Measurements from ENCODE around the gene PLD2.
"Not testable (repeated sequence)": the region's sequence is repeated elsewhere in the genome, so short reads cannot be mapped to it uniquely, and the experiment has no call there.

PLD2 gene

DNA sequence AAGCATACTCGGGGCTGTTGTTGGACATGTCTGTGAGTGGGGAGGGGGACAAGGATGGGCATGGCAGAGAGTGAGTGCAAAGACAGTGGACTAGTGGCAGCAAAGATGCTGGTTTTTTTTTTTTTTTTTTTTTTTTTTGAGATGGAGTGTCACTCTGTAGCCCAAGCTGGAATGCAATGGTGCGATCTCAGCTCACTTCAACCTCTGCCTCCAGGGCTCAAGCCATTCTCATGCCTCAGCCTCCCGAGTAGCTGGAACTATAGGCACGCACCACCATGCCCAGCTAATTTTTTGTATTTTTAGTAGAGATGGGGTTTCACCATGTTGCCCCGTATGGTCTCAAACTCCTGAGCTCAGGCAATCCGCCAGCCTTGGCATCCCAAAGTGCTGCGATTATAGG lies 50.4 kb downstream of the PLD2 start:
- not testable (repeated sequence) for DNase-seq (ENCODE audit: low spot score)

DNA sequence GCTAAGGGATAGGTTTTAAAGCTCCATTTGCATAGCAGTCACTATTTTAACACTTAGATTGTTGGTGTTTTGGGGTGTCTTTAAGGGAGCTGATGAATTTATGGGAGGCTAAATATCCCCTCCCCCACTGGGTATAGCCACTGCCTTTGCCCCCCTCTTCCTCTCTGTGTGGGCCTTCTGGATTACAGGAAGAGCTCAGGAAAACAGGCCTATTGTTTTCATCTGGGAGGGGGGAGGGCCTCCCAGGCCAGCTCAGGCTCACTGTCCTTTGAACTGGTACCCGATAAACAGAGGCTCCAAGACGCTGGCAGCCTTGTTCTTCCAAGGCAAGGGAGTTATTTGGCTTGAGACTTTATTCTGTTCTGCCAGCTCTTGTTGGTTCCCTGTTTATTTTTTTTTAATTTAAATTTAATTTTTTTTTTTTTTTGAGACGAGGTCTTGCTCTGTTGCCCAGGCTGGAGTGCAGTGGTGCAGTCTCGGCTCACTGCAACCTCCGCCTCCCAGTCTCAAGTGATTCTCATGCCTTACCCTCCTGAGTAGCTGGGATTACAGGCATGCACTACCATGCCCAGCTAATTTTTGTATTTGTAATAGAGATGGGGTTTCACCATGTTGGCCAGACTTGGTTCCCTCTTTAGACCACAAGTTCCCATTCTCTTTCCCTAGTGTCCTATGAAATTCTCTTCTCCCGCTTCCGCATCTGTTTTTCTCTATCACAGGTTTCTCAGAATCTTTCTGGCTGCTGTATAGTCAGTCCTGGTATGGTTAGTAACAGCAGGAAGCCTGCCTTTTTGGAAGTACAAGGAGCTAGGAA lies 51.3 kb downstream of the PLD2 start:
- no peak for DNase-seq (ENCODE audit: low spot score)

DNA sequence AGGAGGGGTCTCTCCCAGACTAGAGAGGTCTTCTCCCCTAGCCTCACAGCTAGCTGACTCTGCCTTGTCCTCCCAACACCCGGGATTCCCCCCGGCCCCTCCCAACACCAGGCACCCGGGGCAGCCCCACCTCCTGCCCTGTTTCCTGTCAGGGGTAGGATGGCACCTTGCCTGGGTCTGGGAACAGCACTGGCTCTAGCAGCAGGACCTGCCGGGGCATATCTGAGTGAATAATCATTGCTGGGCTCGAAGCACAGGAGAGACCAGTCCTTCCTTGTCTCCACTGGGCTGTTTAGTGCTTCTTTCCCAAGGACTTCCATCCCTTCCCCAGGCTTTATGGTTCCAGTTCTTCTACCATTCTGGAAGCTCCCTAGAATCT lies 51.9 kb downstream of the PLD2 start:
- DNase-seq (ENCODE audit: low spot score): no peak

DNA sequence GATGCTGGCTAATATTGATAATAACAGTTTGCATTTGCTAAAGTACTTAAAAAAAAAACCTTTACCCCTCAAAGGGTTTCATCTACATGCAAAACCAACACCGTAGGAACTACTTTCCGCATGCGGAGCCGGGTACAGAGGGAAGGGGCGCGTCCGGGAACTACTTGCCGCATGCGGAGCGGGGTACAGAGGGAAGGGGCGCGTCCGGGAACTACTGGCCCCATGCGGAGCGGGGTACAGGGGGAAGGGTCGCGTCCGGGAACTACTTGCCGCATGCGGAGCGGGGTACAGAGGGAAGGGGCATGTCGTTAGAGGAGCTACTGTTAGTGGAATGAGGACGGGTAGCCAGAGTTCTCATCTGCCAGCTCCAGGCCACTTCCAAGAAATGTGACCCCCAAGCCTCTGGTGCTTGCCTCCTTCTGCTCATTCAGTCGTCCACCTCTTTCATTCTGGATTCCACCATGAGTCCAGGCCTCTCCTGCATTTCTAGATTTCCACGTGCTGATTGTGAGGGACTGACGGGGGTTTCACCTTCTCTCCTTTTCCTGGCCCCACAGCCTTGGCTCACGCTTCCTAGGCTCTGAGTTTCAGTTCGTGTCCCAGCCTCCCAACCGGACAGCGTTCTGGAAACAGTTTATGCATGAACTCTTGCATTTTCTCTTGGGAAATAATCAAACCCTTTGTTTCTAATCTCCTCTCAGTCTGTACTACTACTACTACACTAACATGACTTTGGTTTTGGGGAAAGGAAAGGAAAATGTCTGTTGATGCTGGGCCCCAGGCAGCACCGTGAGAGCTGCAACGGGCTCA lies 53.1 kb downstream of the PLD2 start:
- no peak for DNase-seq (ENCODE audit: low spot score)

DNA sequence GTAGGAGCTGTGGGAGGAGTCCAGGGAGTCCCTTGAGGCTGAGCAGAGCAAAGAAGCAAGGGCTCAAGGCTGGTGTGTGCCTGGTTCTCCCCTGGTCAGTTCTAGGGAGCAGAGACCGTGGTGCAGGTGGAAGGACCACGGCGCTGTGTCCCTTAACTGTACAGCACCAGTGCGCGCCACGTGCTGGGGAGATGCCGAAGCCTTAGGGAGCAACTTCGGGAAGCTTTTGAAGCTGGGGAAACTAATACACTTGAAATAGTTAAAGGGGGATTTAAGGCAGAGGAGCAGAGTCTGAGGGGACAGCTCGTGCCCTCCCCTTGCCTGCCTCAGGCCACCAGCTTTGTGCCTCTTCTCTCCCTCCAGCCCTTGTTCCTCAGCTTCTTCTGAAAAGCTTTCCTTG lies 53.7 kb downstream of the PLD2 start:
- DNase-seq (ENCODE audit: low spot score): no peak

DNA sequence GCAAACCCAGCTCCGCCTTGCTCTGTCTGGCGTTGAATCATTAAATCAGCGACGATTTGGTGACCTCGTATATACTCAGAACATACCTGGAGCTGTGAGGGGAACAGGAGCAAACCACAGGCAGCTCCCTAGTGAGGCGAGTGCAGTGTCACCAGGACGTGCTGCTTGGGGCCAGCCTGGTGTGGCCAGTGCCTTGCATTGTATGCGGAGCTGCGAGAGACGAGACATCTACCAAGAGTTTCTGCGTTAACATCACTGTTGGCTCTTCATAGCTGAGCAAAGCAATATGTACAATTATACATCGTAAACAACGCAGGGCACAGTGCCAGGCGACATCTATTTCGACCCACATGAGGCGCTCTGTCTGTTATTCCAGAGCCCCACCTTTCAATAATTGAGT lies 54.1 kb downstream of the PLD2 start:
- DNase-seq (ENCODE audit: low spot score): no peak

DNA sequence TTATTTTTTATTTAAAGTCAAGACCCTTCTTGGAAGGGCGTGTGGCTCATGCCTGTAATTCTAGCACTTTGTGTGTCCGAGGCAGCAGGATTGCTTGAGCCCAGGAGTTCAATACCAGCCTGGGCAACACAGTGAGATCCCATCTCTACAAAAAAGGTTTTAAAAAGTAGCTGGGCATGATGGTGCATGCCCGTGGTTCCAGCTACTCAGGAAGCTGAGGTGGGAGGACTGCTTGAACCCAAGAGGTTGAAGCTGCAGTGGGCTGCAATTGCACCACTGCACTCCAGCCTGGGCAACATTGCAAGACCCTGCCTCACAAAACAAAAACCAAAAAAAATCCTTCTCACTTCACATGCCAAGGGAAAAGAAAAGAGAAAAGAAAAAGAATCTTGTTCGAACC lies 55.8 kb downstream of the PLD2 start:
- no peak for DNase-seq (ENCODE audit: low spot score)

DNA sequence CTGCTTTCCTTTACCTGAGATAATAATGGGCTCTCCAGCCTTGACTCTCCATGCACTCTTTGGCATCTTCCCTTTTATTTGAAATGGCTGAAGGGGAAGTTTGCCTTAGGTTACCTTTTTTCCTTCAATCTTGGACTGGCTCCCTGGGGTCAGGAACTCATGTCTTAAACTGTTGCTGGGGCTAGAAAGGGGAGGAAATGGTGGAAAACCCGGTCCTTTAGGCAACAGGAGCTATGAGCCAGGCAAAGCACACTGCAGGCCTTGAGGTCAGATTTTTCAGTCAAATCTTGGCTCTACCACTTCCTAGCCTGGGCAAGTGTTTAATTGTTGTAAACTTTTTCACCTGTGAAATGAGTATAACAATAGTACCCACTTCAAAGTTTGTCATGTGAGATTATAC lies 56.4 kb downstream of the PLD2 start:
- DNase-seq (ENCODE audit: low spot score): no peak

DNA sequence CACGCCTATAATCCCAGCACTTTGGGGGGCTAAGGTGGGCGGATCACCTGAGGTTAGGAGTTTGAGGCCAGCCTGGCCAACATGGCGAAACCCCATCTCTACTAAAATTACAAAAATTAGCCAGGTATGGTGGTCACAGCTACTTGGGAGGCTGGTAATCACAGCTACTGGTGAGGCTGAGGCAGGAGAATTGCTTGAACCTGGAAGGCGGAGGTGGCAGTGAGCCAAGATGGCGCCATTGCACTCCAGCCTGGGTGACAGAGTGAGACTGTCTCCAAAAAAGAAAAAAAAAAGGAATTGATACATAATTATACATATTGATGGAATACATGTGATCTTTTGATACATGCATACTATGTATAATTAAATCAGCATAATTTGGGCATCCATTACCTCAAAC lies 60.6 kb downstream of the PLD2 start:
- DNase-seq (ENCODE audit: low spot score): not testable (repeated sequence)

DNA sequence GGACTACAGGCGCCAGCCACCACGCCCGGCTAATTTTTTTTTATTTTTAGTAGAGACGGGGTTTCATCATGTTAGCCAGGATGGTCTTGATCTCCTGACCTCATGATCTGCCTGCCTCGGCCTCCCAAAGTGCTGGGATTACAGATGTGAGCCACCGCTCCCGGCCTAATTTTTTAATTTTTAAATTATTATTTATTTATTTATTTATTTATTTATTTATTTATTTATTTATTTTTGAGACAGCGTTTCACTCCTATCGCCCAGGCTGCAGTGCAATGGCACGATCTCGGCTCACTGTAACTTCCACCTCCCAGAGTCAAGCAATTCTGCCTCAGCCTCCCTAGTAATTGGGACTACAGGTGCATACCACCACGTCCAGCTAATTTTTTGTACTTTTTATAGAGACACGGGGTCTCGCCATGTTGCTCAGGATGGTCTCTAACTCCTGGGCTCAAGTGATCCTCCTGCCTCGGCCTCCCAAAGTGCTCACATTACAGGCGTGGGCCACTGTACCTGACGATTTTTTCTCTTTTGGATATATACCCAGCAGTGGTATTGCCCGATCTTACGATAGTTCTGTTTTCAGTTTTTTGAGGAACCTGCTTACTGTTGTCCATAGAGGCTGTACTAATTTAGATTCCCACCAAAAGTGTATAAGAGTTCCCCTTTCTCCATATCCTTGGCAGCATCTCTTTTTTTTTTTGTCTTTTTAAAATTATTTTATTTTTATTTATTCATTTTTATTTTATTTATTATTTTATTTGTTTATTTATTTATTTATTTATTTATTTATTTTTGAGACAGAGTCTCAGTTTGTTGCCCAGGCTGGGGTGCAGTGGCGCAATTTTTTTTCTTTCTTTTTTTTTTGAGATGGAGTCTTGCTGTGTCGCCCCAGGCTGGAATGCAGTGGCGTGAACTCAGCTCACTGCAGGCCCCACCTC lies 62.4 kb downstream of the PLD2 start:
- DNase-seq (ENCODE audit: low spot score): not testable (repeated sequence)

DNA sequence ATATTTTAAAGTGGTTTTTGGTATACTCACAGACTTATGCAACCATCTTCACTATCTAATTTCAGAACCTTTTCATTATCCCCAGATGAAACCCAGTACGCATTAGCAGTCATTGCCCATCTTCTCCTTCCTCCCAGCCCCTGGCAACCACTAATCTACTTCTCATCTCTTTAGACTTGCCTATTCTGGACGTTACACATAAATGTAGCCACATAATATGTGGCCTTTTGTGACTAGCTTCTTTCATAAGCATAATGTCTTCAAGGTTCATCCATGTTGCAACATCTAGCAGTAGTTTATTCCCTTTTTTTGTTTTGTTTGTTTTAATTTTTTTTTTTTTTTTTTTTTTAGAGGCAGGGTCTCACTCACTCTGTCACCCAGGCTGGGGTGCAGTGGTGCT lies 63.9 kb downstream of the PLD2 start:
- no peak for DNase-seq (ENCODE audit: low spot score)

DNA sequence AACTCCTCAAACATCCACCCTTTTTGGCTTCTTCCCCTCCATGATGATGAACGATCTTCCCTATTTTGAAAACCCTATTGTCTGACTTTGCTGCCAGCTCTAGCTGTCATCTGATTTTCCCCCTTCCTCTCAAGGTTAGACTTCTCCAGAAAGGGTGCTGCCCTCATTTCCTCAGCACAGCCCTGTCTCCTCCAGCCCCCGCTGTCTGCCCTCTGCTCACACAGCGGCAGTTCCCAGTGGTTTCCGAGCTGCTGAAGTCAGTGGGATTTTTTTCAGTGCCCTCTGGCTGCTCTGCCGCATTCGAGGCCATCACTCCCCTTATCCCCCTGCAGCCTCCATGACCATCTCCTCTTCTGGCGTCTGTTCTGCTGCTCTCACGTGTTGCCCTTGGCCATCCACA lies 65.8 kb downstream of the PLD2 start:
- no peak for DNase-seq (ENCODE audit: low spot score)
